Ishikawa (cell line): Measurements from ENCODE around the gene ABCC4.

Source experiments
- CREB1 ChIP-seq: IDR thresholded peaks from 2 replicates; pipeline ENCODE4 v1.6.1; 2012; ENCODE audit warnings: low read depth
- EGR1 ChIP-seq: IDR thresholded peaks from 2 replicates; pipeline ENCODE4 v1.6.1; 2012
- EP300 ChIP-seq: IDR thresholded peaks from 2 replicates; pipeline ENCODE4 v1.6.1; 2012; ENCODE audit warnings: borderline replicate concordance
- FOXM1 ChIP-seq: IDR thresholded peaks from 2 replicates; pipeline ENCODE4 v1.6.1; 2012; ENCODE audit warnings: low read depth, borderline replicate concordance
- NFIC ChIP-seq: IDR thresholded peaks from 2 replicates; pipeline ENCODE4 v1.6.1; 2012
- RAD21 ChIP-seq: IDR thresholded peaks from 2 replicates; pipeline ENCODE4 v1.6.1; 2012; ENCODE audit warnings: low read depth
- REST ChIP-seq: IDR thresholded peaks from 2 replicates; pipeline ENCODE4 v1.6.1; 2012; ENCODE audit warnings: low read depth, mild to moderate bottlenecking
- TAF1 ChIP-seq: IDR thresholded peaks from 2 replicates; pipeline ENCODE4 v1.6.1; 2012; ENCODE audit warnings: low read depth, mild to moderate bottlenecking
- TEAD4 ChIP-seq: IDR thresholded peaks from 2 replicates; pipeline ENCODE4 v1.6.1; 2012
- USF1 ChIP-seq: IDR thresholded peaks from 2 replicates; pipeline ENCODE4 v1.6.1; 2012
- YY1 ChIP-seq: IDR thresholded peaks from 2 replicates; pipeline ENCODE4 v1.6.1; 2012; ENCODE audit warnings: low read depth
- ZBTB7A ChIP-seq: IDR thresholded peaks from 2 replicates; pipeline ENCODE4 v1.6.1; 2012; ENCODE audit warnings: low read depth
- TF ChIP-seq, protein P1 (sequence below): IDR thresholded peaks from 2 replicates; pipeline ENCODE4 v1.6.1; 2012

DNA sequence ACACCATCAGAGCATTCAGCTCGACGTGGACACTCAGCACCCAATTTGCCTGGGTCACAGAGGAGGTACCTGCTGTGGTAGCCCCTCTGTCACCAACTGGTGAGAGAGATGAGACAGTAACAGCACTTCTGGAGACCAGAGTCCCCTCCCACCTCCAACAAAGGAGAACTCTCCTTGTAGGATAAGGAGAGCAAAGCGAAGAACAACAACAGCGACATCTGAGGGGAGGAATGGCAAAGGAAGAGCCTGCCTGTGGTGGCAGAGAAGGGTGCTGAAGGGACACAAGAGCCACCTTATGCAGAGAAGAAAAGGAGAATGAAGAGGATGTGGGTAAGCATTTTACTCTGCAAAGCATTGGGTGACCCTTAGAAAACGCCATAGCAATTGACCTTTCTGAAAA is 167.8 kb downstream of the ABCC4 start:
- TF ChIP-seq, protein P1, sequence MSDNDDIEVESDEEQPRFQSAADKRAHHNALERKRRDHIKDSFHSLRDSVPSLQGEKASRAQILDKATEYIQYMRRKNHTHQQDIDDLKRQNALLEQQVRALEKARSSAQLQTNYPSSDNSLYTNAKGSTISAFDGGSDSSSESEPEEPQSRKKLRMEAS: no peak
- TF ChIP-seq NFIC (no peak), RAD21 (no peak), FOXM1 (no peak), REST (no peak), EP300 (no peak), EGR1 (no peak), TAF1 (no peak), USF1 (no peak), YY1 (no peak), TEAD4 (no peak), ZBTB7A (no peak), CREB1 (no peak)
